Neural progenitor cell (in vitro differentiated cells): ENCODE data around the gene MIS18A.

Source experiments
- CTCF ChIP-seq: fragments of 200-600 bp; sonication (generic); IDR thresholded peaks from 2 replicates; pipeline ENCODE4 v1.5.1; 2017; ENCODE audit warnings: antibody characterized with exemption, mild to moderate bottlenecking
- EZH2phosphoT487 ChIP-seq: fragments of 200-600 bp; sonication (generic); IDR thresholded peaks from 2 replicates; pipeline ENCODE4 v1.6.1; 2017; ENCODE audit warnings: antibody characterized with exemption

GRCh38 chr21:32253215-32253641 lies 25.6 kb downstream of the MIS18A start:
- TF ChIP-seq EZH2phosphoT487: no peak
- no peak for TF ChIP-seq CTCF
